Vagina (tissue), 2 donors: ENCODE data around the gene SDK2.

Source experiments
- CTCF ChIP-seq, 3 experiments: fragments of 450-650 bp in 2 of 3; fragments of 200-600 bp in 1 of 3; sonication (generic) in 1 of 3; IDR thresholded peaks; one replicate each; pipeline ENCODE4 v1.5.1; 2017 to 2019; ENCODE audit warnings: antibody characterized with exemption in 3 of 3, mild to moderate bottlenecking in 2 of 3, moderate library complexity in 2 of 3
- POLR2A ChIP-seq, 2 donors: fragments of 450-650 bp; IDR thresholded peaks; one replicate each; pipeline ENCODE4 v1.6.1; 2017; ENCODE audit warnings: antibody characterized with exemption in 2 of 2, mild to moderate bottlenecking in 2 of 2, moderate library complexity in 2 of 2
- POLR2AphosphoS5 ChIP-seq, 2 donors: sonication (generic); formaldehyde crosslinking; IDR thresholded peaks; one replicate each; pipeline ENCODE4 v1.9.0; 2017; ENCODE audit warnings: antibody characterized with exemption in 2 of 2, mild to moderate bottlenecking in 2 of 2, low read depth in 1 of 2; ENCODE audit not compliant: insufficient read depth in 1 of 2

GRCh38 chr17:73371285-73371684 is 273.0 kb downstream of the SDK2 start:
- TF ChIP-seq CTCF (IDR thresholded peaks at IDR 0.05) (no peak), POLR2A (IDR thresholded peaks at IDR 0.05) (no peak), POLR2AphosphoS5 (IDR thresholded peaks at IDR 0.05; ENCODE audit: insufficient read depth in 1 of 2, low read depth in 1 of 2) (no peak)
